HepG2 (cell line): ENCODE data around the gene THADA. TPM values are rescaled to one million over a fixed set of nuclear protein-coding genes. Genes with fewer than 3 reads are reported as not detected.

Source experiments
- CSRNP1 ChIP-seq: sonication (generic); formaldehyde crosslinking; IDR thresholded peaks from 2 replicates; pipeline ENCODE4 v1.8.1; 2023; ENCODE audit warnings: mild to moderate bottlenecking, missing genetic modification reagents
- EP300 ChIP-seq, 3 experiments: sonication (generic) in 1 of 3; formaldehyde crosslinking in 1 of 3; IDR thresholded peaks; 2 replicates each; pipeline versions ENCODE4 v1.5.1 to v1.6.1; 2011 to 2020; ENCODE audit warnings: low read depth in 2 of 3, low read length in 2 of 3, borderline replicate concordance in 1 of 3, improper control_type of control experiment in 1 of 3, mild to moderate bottlenecking in 1 of 3, missing genetic modification reagents in 1 of 3, moderate library complexity in 1 of 3
- FOSL1 ChIP-seq: sonication (generic); formaldehyde crosslinking; IDR thresholded peaks from 2 replicates; pipeline ENCODE4 v1.9.0; 2021; ENCODE audit warnings: missing genetic modification reagents, borderline replicate concordance
- GMEB1 ChIP-seq: sonication (generic); formaldehyde crosslinking; IDR thresholded peaks from 2 replicates; pipeline ENCODE4 v1.5.1; 2020; ENCODE audit warnings: missing genetic modification reagents, mild to moderate bottlenecking, borderline replicate concordance
- KAT2B ChIP-seq: fragments of 150-350 bp; IDR thresholded peaks from 2 replicates; pipeline ENCODE4 v1.6.1; 2014; ENCODE audit warnings: low read depth, low read length, borderline replicate concordance
- PREB ChIP-seq: sonication (generic); formaldehyde crosslinking; IDR thresholded peaks from 2 replicates; pipeline ENCODE4 v1.4.0; 2020; ENCODE audit warnings: missing genetic modification reagents
- RFX3 ChIP-seq: IDR thresholded peaks from 2 replicates; pipeline ENCODE4 v1.6.1; 2016; ENCODE audit warnings: missing biosample characterization, missing genetic modification reagents
- SNAI1 ChIP-seq: sonication (generic); formaldehyde crosslinking; IDR thresholded peaks from 2 replicates; pipeline ENCODE4 v1.5.0; 2020; ENCODE audit warnings: mild to moderate bottlenecking, missing genetic modification reagents, borderline replicate concordance
- ZNF687 ChIP-seq: sonication (generic); formaldehyde crosslinking; IDR thresholded peaks from 2 replicates; pipeline ENCODE4 v1.5.1; 2020; ENCODE audit warnings: mild to moderate bottlenecking, missing genetic modification reagents, moderate library complexity
- polyA plus RNA-seq, 8 experiments: library from polyadenylated mRNA; depleted of rRNA in 3 of 8; stranded (reverse) in 7 of 8; unstranded in 1 of 8; fragments of >200 nt; fragmentation: Illumina TruSeq in 4 of 8; extraction: Trizol in 4 of 8; gene quantifications; 2 replicates each; pipeline versions ENCODE4 v1.2.1 to v1.2.3, GENCODE V29; 2011 to 2016; ENCODE audit warnings: low read depth in 4 of 8, missing spikeins in 1 of 8, mixed read lengths in 1 of 8; ENCODE audit not compliant: insufficient read depth in 1 of 8
- total RNA-seq, 5 experiments: library from RNA; depleted of rRNA; stranded (reverse); fragments of >200 nt; fragmentation: Illumina TruSeq; extraction: Trizol; gene quantifications; 2 replicates each; pipeline ENCODE4 v1.2.3, GENCODE V29; 2016; ENCODE audit warnings: low read depth in 1 of 5
- TF ChIP-seq, protein P1 (sequence below): sonication (generic); formaldehyde crosslinking; IDR thresholded peaks from 2 replicates; pipeline ENCODE4 v1.4.0; 2020; ENCODE audit warnings: missing genetic modification reagents
- TF ChIP-seq, protein P2 (sequence below): sonication (generic); formaldehyde crosslinking; IDR thresholded peaks from 2 replicates; pipeline ENCODE4 v1.5.1; 2020; ENCODE audit warnings: mild to moderate bottlenecking, missing genetic modification reagents, moderate library complexity
- TF ChIP-seq, protein P3 (sequence below): sonication (generic); formaldehyde crosslinking; IDR thresholded peaks from 2 replicates; pipeline ENCODE4 v1.5.1; 2020; ENCODE audit warnings: missing genetic modification reagents, mild to moderate bottlenecking, borderline replicate concordance

The THADA gene
- total and polyA plus RNA-seq, 2 of the 13 experiments (the other 11 are each of a cell fraction or from before 2014, with no cell fraction given) = 12.7 to 21.7 TPM

- TF ChIP-seq, protein P1, sequence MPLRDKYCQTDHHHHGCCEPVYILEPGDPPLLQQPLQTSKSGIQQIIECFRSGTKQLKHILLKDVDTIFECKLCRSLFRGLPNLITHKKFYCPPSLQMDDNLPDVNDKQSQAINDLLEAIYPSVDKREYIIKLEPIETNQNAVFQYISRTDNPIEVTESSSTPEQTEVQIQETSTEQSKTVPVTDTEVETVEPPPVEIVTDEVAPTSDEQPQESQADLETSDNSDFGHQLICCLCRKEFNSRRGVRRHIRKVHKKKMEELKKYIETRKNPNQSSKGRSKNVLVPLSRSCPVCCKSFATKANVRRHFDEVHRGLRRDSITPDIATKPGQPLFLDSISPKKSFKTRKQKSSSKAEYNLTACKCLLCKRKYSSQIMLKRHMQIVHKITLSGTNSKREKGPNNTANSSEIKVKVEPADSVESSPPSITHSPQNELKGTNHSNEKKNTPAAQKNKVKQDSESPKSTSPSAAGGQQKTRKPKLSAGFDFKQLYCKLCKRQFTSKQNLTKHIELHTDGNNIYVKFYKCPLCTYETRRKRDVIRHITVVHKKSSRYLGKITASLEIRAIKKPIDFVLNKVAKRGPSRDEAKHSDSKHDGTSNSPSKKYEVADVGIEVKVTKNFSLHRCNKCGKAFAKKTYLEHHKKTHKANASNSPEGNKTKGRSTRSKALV (CRISPR knock-in tag) = peak; percentile 73; the same call in 1 of the 2 replicates
- TF ChIP-seq FOSL1 (no peak), EP300 (IDR thresholded peaks at IDR 0.05; ENCODE audit: low read depth in 2 of 2, low read length in 2 of 2) (peak in 1 of 2 experiments; percentile 100; a peak in 2 of 4 replicates), EP300 (CRISPR knock-in tag; IDR thresholded peaks at IDR 0.05; ENCODE audit: borderline replicate concordance) (peak; percentile 92; the same call in 1 of the 2 replicates), KAT2B (no peak), RFX3 (CRISPR knock-in tag) (0 out of 2 replicates have a peak, but pooled peaks have one; percentile 33), PREB (no peak), SNAI1 (CRISPR knock-in tag) (peak; percentile 65), CSRNP1 (CRISPR knock-in tag) (peak; percentile 76; the same call in 1 of the 2 replicates), GMEB1 (no peak; the same call in 1 of the 2 replicates), ZNF687 (CRISPR knock-in tag) (no peak)
- TF ChIP-seq, protein P2, sequence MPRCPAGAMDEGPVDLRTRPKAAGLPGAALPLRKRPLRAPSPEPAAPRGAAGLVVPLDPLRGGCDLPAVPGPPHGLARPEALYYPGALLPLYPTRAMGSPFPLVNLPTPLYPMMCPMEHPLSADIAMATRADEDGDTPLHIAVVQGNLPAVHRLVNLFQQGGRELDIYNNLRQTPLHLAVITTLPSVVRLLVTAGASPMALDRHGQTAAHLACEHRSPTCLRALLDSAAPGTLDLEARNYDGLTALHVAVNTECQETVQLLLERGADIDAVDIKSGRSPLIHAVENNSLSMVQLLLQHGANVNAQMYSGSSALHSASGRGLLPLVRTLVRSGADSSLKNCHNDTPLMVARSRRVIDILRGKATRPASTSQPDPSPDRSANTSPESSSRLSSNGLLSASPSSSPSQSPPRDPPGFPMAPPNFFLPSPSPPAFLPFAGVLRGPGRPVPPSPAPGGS (CRISPR knock-in tag) = 0 out of 2 replicates have a peak, but pooled peaks have one; percentile 30
- TF ChIP-seq, protein P3, sequence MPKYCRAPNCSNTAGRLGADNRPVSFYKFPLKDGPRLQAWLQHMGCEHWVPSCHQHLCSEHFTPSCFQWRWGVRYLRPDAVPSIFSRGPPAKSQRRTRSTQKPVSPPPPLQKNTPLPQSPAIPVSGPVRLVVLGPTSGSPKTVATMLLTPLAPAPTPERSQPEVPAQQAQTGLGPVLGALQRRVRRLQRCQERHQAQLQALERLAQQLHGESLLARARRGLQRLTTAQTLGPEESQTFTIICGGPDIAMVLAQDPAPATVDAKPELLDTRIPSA (CRISPR knock-in tag) = no peak
Observed at GRCh38 chr2:43375746-43376522, 219.9 kb downstream of the THADA start (continued).
